GM21737 (cell line): ENCODE measurements around the gene CELF2.
A peak's percentile ranks its signal among the peaks of the same experiment; 100 is the strongest.

ENCODE experiments used
- ATAC-seq: cut with Tn5 transposase; IDR thresholded peaks from one replicate; pipeline ENCODE4 v1.9.1; 2021; ENCODE audit warnings: mild to moderate bottlenecking, moderate library complexity; ENCODE audit not compliant: unreplicated experiment

Gene CELF2

GRCh38 chr10:11240641-11241040, 223.0 kb downstream of the CELF2 start:
- ATAC-seq = no peak

- ATAC-seq = peak; percentile 47
These were observed 225.0 kb downstream of the CELF2 start for GRCh38 chr10:11242443-11243387.

- ATAC-seq = no peak
These were observed 226.0 kb downstream of the CELF2 start for GRCh38 chr10:11243425-11244222.

- ATAC-seq = no peak
These were observed 227.4 kb downstream of the CELF2 start for GRCh38 chr10:11245095-11245479.

GRCh38 chr10:11245510-11245909, 227.8 kb downstream of the CELF2 start:
- ATAC-seq = no peak

GRCh38 chr10:11245981-11246590, 228.4 kb downstream of the CELF2 start:
- ATAC-seq = no peak

GRCh38 chr10:11246752-11247467, 229.2 kb downstream of the CELF2 start:
- ATAC-seq = no peak

GRCh38 chr10:11249152-11249807, 231.6 kb downstream of the CELF2 start:
- no peak for ATAC-seq

GRCh38 chr10:11249808-11250195, 232.1 kb downstream of the CELF2 start:
- ATAC-seq = no peak

GRCh38 chr10:11250304-11250703, 232.6 kb downstream of the CELF2 start:
- ATAC-seq = no peak

- ATAC-seq = no peak
These were observed 235.2 kb downstream of the CELF2 start for GRCh38 chr10:11252887-11253286.

- ATAC-seq = no peak
These were observed 235.8 kb downstream of the CELF2 start for GRCh38 chr10:11253385-11254002.

GRCh38 chr10:11255156-11255555, 237.5 kb downstream of the CELF2 start:
- no peak for ATAC-seq

GRCh38 chr10:11255796-11256444, 238.2 kb downstream of the CELF2 start:
- ATAC-seq = no peak

GRCh38 chr10:11256896-11257295, 239.2 kb downstream of the CELF2 start:
- ATAC-seq = no peak

GRCh38 chr10:11257440-11258090, 239.9 kb downstream of the CELF2 start:
- ATAC-seq = no peak

- no peak for ATAC-seq
These were observed 242.5 kb downstream of the CELF2 start for GRCh38 chr10:11260170-11260569.

- no peak for ATAC-seq
These were observed 243.5 kb downstream of the CELF2 start for GRCh38 chr10:11261143-11261542.
